Mucosa of descending colon (tissue), 3 donors: ENCODE measurements around the gene RPS18. TPM values are rescaled to one million over a fixed set of nuclear protein-coding genes. Genes with fewer than 3 reads are reported as not detected.

ENCODE experiments used
- ATAC-seq: fragments of 200-7000 bp; cut with Tn5 transposase; one replicate; pipeline ENCODE4 v1.9.1; 2020; ENCODE audit warnings: mild to moderate bottlenecking, moderate library complexity
- DNase-seq, 3 donors: peaks; one replicate each; pipeline ENCODE4 v3.0.0-alpha.2; 2020
- H3K36me3 ChIP-seq: fragments of 200-600 bp; one replicate; pipeline ENCODE4 v1.8.0; 2021; ENCODE audit warnings: low read depth, mild to moderate bottlenecking
- H3K4me1 ChIP-seq: fragments of 200-600 bp; one replicate; pipeline ENCODE4 v1.8.0; 2021; ENCODE audit warnings: low read depth, mild to moderate bottlenecking
- H3K4me3 ChIP-seq: fragments of 200-600 bp; one replicate; pipeline ENCODE4 v1.8.0; 2021; ENCODE audit warnings: mild to moderate bottlenecking
- H3K9me3 ChIP-seq: fragments of 200-600 bp; one replicate; pipeline ENCODE4 v1.8.0; 2021; ENCODE audit warnings: mild to moderate bottlenecking
- intact Hi-C, 2 donors: fragments of 100-400 bp; cut with DNase I in 1 of 2; cut with micrococcal nuclease in 1 of 2; formaldehyde crosslinking; loops; one replicate each; pipeline versions ENCODE4 v1.11.0 to v1.11.1; 2022; cut with DNase I, micrococcal nuclease
- total RNA-seq, 3 donors: library from RNA; stranded (reverse); fragmentation: NEBNext Ultra II Directional in 2 of 3; extraction: Animal tissue kit (Norgen Biotek cat#: 25700) in 2 of 3; gene quantifications; one replicate each; pipeline versions ENCODE4 v1.2.1 to v1.2.4, GENCODE V29; 2021 to 2023
- TF ChIP-seq, protein P1 (sequence below): fragments of 200-600 bp; IDR thresholded peaks from one replicate; pipeline ENCODE4 v1.8.0; 2022; ENCODE audit warnings: antibody characterized with exemption, mild to moderate bottlenecking
- donor health status: DM: no; HTN: no; CAD: no; lungs with moderate emphysema.
- donor health status: DM: no; HTN: no; CAD: no.
- donor health status: DM: no; HTN: yes; CAD: no.

Gene RPS18
- total RNA-seq, 3 donors from 2014 or later = 1,579 to 1,936 (median 1,680) TPM

DNA sequence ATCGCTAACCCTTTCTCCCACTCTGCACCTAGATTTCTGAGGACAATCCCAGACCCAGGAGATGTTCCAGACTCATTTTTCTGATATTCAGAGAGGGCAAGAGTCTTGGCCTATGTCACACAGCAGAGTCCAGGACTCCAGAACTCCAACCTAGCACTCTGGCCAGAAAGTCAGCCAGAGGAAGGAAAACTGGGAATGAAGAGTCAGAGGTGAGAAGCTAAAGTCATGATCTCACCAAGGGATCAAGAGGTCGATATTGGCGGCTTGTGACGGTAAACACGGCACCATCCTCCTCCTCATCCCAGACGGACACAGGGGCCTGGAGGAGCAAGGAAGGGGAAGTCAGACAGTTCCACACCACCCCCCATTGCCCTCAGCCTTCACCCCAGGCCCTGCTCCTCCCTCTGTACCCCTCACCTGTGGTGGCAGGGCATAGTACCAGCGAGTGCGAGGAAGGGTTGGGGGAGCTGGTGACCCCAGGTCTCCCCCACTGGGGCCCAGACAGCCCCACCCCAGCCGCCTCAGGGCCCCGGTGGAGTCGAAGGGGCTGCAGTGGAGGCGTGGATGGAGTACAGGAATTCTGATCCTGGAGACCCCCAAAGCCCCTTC, 25.0 kb downstream of the RPS18 start:
- Histone ChIP-seq H3K4me3 (no peak overlapping the region), H3K4me1 (peaks cover 17% of the 10 kb centered on the region), H3K9me3 (no peaks in the 10 kb centered on the region), H3K36me3 (no peaks in the 10 kb centered on the region)
- intact Hi-C loops = no loop called here
- TF ChIP-seq, protein P1, sequence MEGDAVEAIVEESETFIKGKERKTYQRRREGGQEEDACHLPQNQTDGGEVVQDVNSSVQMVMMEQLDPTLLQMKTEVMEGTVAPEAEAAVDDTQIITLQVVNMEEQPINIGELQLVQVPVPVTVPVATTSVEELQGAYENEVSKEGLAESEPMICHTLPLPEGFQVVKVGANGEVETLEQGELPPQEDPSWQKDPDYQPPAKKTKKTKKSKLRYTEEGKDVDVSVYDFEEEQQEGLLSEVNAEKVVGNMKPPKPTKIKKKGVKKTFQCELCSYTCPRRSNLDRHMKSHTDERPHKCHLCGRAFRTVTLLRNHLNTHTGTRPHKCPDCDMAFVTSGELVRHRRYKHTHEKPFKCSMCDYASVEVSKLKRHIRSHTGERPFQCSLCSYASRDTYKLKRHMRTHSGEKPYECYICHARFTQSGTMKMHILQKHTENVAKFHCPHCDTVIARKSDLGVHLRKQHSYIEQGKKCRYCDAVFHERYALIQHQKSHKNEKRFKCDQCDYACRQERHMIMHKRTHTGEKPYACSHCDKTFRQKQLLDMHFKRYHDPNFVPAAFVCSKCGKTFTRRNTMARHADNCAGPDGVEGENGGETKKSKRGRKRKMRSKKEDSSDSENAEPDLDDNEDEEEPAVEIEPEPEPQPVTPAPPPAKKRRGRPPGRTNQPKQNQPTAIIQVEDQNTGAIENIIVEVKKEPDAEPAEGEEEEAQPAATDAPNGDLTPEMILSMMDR = no peak
- DNase-seq = peak in 1 of 3 donors; percentile 41
- ATAC-seq = no peak

DNA sequence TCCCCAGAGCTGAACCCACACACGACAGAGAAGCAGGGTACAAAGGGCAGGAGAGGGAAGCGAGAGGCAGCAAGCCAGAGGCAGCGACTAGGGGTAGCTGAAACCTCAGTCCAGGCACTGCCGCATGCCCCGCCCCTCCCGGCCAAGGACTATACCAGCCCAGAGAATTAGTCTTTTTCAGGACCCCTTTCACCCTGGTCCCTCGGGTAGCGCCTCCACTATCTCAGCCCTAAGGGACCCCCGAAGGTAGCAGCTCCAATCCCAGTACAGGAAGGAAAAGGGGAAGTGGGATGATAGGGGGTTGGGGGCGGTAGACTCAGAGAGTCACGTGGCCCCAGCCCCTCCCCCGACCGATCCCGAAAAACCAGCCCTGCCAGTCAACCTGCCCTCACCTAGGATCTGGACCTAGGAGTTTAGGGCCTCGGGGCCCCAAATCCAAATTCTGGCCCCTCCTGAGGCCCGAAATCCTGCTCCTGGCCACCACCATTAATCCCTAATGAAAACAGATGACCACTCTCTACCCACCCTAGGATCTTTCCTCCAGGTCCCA, 25.6 kb downstream of the RPS18 start:
- ATAC-seq = peak; percentile 12

DNA sequence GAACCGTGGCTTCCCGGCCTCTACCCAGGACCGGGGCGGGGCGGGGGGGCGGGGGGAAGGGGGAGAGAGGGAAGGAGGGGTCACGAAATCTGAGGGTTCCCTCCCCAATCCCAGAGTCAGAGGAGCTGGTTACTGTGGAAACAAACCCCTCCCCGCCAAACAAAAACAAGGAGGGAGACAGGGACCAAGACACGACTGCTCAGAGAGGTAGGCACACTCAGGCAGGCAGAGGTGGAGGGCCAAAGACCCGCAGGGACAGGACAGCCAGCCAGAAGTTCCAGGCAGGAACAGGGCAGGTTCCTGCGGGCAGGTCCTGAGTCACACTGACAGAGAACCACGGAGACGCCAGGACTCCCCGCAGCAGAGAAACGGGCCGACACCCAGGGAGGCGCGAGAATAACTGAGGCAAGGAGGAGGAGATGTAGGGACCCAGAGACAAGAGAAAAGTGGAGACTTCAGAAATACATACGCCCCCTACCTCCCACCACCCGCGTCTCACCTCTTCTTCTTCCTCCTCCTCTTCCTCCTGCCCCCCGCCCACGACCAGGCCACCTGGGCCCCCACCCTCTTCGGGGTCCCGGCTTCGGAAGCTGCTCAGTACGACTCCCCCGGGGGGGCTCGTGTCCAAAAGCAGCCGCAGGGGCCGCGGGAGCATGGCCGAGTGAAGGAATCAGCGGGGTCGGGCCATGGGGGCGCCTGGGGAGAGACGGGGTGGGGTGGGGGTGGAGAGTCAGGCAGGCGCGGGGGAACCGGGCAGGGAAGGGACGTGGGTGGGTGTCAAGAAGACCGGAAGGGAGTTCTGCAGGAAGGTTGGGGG, 26.3 kb downstream of the RPS18 start:
- no peaks in the 10 kb centered on the region for H3K36me3 ChIP-seq
- intact Hi-C loops = no loop called here

More for the DNA sequence above, 25.6 kb downstream of the RPS18 start:
- intact Hi-C loops = no loop called here
- H3K4me1 ChIP-seq = peaks cover 17% of the 10 kb centered on the region
- DNase-seq = peak; percentile 77 to 79 (median 78)
- H3K36me3 ChIP-seq = no peaks in the 10 kb centered on the region
- H3K4me3 ChIP-seq = no peak overlapping the region
- no peaks in the 10 kb centered on the region for H3K9me3 ChIP-seq
- TF ChIP-seq, protein P1 = no peak

DNA sequence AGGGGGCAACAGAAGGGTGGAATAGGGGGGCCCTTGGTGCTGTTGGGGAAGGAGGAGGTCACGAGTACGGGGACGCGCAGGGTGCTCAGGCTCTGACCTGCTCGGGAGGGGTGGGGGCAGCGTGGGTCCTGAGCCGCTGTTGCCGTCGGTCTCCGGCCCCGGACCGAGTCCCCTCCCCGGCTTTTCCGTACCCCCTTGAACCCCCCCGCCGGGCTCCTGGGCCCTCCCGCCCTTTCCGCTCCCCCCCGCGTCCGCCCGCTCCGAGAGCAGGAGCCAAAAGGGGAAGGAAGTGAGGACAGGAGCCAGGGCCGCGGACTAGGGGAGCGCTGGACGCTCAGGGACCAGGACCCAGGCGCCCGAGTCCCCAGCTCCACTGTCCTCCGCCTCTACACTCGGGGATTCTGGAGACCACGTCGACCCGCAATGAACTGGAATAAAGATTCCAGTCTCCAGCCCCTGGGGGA, 26.9 kb downstream of the RPS18 start, which contains the start of gene RGL2:
RGL2 (minus strand) TSS at position 170 of the 464 bp plus-strand sequence. CDS start 332 bp downstream, outside the sequence.
- TF ChIP-seq, protein P1 = no peak
- H3K9me3 ChIP-seq = no peaks in the 10 kb centered on the region
- intact Hi-C loops = no loop called here
- DNase-seq (peak; percentile 84 to 93 (median 87)), ATAC-seq (peak; percentile 71)
- H3K4me3 ChIP-seq = peak within 1 kb of the TSS; percentile 49
- H3K36me3 ChIP-seq = no peaks in the 10 kb centered on the region
- peaks cover 17% of the 10 kb centered on the region for H3K4me1 ChIP-seq

More for the DNA sequence above, 26.3 kb downstream of the RPS18 start:
- Histone ChIP-seq H3K4me3 (peak overlapping the region; percentile 49), H3K4me1 (peaks cover 17% of the 10 kb centered on the region), H3K9me3 (no peaks in the 10 kb centered on the region)
- TF ChIP-seq, protein P1 = no peak
- ATAC-seq = peak; percentile 47
- DNase-seq = peak; percentile 70 to 80 (median 76)

DNA sequence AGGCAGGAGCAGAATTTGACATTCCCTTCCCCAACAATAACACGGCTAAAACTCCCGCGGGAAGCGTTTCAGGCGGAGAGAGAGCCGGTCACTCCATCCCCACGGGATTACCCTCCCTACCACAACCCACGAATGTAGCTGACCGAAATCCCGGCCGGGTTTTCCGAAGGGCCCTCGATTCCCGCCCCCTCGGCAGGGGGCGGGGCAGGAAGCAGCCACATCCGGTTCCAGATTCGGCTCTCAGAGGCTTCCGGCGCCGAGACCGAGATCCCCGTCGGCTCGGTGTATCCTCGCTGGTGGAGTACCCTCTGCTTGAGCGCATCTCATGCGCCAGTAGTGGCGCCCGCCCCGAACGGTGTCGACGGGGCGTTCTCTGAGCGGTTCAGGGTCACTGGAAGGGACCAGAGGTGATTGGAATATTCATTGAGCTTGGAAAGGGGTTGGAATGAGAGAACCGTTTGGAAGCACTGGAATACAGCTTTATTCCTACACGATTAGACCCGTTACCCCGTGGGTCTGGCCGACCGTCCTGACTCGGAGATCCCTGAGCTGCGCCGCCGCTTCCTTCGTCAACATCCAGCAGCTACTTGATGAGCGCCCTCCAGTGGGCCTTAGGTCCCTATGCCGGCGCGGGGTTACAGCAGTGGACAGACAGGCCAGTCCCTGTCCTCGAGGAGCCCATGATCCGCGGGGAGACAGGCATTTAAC, 27.5 kb downstream of the RPS18 start:
- ATAC-seq (peak; percentile 84), DNase-seq (peak; percentile 94 to 95 (median 95))
- H3K9me3 ChIP-seq = no peaks in the 10 kb centered on the region
- peaks cover 4% of the 10 kb centered on the region for H3K36me3 ChIP-seq
- peak overlapping the region; percentile 49 for H3K4me3 ChIP-seq
- intact Hi-C loops = no loop called here
- H3K4me1 ChIP-seq = peaks cover 17% of the 10 kb centered on the region
- TF ChIP-seq, protein P1 = peak; percentile 73
